HepG2 (cell line): ENCODE results near the gene RINL. TPM values are rescaled to one million over a fixed set of nuclear protein-coding genes. Genes with fewer than 3 reads are reported as not detected.
A peak's percentile ranks its signal among the peaks of the same experiment; 100 is the strongest.

Experiments used
- BHLHE40 ChIP-seq: IDR thresholded peaks from 2 replicates; pipeline ENCODE4 v1.6.1; 2011; ENCODE audit warnings: low read length, improper control_type of control experiment
- CCDC6 ChIP-seq: sonication (generic); formaldehyde crosslinking; IDR thresholded peaks from 2 replicates; pipeline ENCODE4 v1.8.1; 2022; ENCODE audit warnings: mild to moderate bottlenecking, missing genetic modification reagents, moderate library complexity
- DR1 ChIP-seq: sonication (generic); formaldehyde crosslinking; IDR thresholded peaks from 2 replicates; pipeline ENCODE4 v1.8.0; 2021; ENCODE audit warnings: mild to moderate bottlenecking, missing genetic modification reagents, inconsistent platforms
- EED ChIP-seq: sonication (generic); formaldehyde crosslinking; IDR thresholded peaks from 2 replicates; pipeline ENCODE4 v1.5.0; 2020; ENCODE audit warnings: mild to moderate bottlenecking, missing genetic modification reagents
- ERF ChIP-seq: IDR thresholded peaks from 2 replicates; pipeline ENCODE4 v1.6.1; 2018; ENCODE audit warnings: missing biosample characterization, missing genetic modification reagents
- HMGA1 ChIP-seq: sonication (generic); formaldehyde crosslinking; conservative IDR thresholded peaks from 2 replicates; pipeline ENCODE4 v1.4.0; 2020; ENCODE audit warnings: missing genetic modification reagents
- KDM2A ChIP-seq: sonication (generic); formaldehyde crosslinking; IDR thresholded peaks from 2 replicates; pipeline ENCODE4 v1.4.0; 2020; ENCODE audit warnings: low read depth, missing genetic modification reagents, borderline replicate concordance
- NFYC ChIP-seq: IDR thresholded peaks from 2 replicates; pipeline ENCODE4 v1.6.1; 2016; ENCODE audit warnings: missing genetic modification reagents, missing compliant biosample characterization
- POLR2G ChIP-seq: fragments of 200-400 bp; formaldehyde crosslinking; IDR thresholded peaks from 2 replicates; pipeline ENCODE4 v1.6.1; 2018; ENCODE audit warnings: mild to moderate bottlenecking, low read depth, low read length, moderate library complexity
- RCOR2 ChIP-seq: IDR thresholded peaks from 2 replicates; pipeline ENCODE4 v1.6.1; 2016; ENCODE audit warnings: missing biosample characterization, missing genetic modification reagents
- TP53 ChIP-seq: sonication (generic); formaldehyde crosslinking; conservative IDR thresholded peaks from 2 replicates; pipeline ENCODE4 v1.4.0; 2020; ENCODE audit warnings: missing genetic modification reagents
- TSC22D2 ChIP-seq: sonication (generic); formaldehyde crosslinking; IDR thresholded peaks from 2 replicates; pipeline ENCODE4 v1.5.1; 2020; ENCODE audit warnings: missing genetic modification reagents, mild to moderate bottlenecking, borderline replicate concordance
- ZBTB20 ChIP-seq: sonication (generic); formaldehyde crosslinking; IDR thresholded peaks from 2 replicates; pipeline ENCODE4 v1.8.1; 2023; ENCODE audit warnings: missing genetic modification reagents, low read depth, mild to moderate bottlenecking, borderline replicate concordance
- ZEB1 ChIP-seq: IDR thresholded peaks from 2 replicates; pipeline ENCODE4 v1.6.1; 2012; ENCODE audit warnings: mild to moderate bottlenecking, low read depth, inconsistent platforms; ENCODE audit not compliant: insufficient replicate concordance
- ZNF205 ChIP-seq: IDR thresholded peaks from 2 replicates; pipeline ENCODE4 v1.6.1; 2018; ENCODE audit warnings: missing biosample characterization, missing genetic modification reagents
- ZNF296 ChIP-seq: sonication (generic); formaldehyde crosslinking; conservative IDR thresholded peaks from 2 replicates; pipeline ENCODE4 v1.5.0; 2020; ENCODE audit warnings: mild to moderate bottlenecking, missing genetic modification reagents
- ZNF337 ChIP-seq: sonication (generic); formaldehyde crosslinking; IDR thresholded peaks from 2 replicates; pipeline ENCODE4 v1.5.1; 2020; ENCODE audit warnings: missing genetic modification reagents, low read depth, mild to moderate bottlenecking, borderline replicate concordance
- ZNF460 ChIP-seq: sonication (generic); formaldehyde crosslinking; IDR thresholded peaks from 2 replicates; pipeline ENCODE4 v1.5.1; 2020; ENCODE audit warnings: missing genetic modification reagents, mild to moderate bottlenecking, borderline replicate concordance
- ZNF644 ChIP-seq: IDR thresholded peaks from 2 replicates; pipeline ENCODE4 v1.6.1; 2016; ENCODE audit warnings: low read depth
- polyA plus RNA-seq, 8 experiments: library from polyadenylated mRNA; depleted of rRNA in 3 of 8; stranded (reverse) in 7 of 8; unstranded in 1 of 8; fragments of >200 nt; fragmentation: Illumina TruSeq in 4 of 8; extraction: Trizol in 4 of 8; gene quantifications; 2 replicates each; pipeline versions ENCODE4 v1.2.1 to v1.2.3, GENCODE V29; 2011 to 2016; ENCODE audit warnings: low read depth in 4 of 8, missing spikeins in 1 of 8, mixed read lengths in 1 of 8; ENCODE audit not compliant: insufficient read depth in 1 of 8
- total RNA-seq, 5 experiments: library from RNA; depleted of rRNA; stranded (reverse); fragments of >200 nt; fragmentation: Illumina TruSeq; extraction: Trizol; gene quantifications; 2 replicates each; pipeline ENCODE4 v1.2.3, GENCODE V29; 2016; ENCODE audit warnings: low read depth in 1 of 5
- TF ChIP-seq, protein P1 (sequence below): sonication (generic); formaldehyde crosslinking; IDR thresholded peaks from 2 replicates; pipeline ENCODE4 v1.8.0; 2022; ENCODE audit warnings: mild to moderate bottlenecking, missing genetic modification reagents, moderate library complexity
- TF ChIP-seq, protein P2 (sequence below): sonication (generic); formaldehyde crosslinking; IDR thresholded peaks from 2 replicates; pipeline ENCODE4 v1.4.0; 2020; ENCODE audit warnings: mild to moderate bottlenecking, missing genetic modification reagents
- TF ChIP-seq, protein P3 (sequence below): sonication (generic); formaldehyde crosslinking; IDR thresholded peaks from 2 replicates; pipeline ENCODE4 v1.4.0; 2020; ENCODE audit warnings: missing genetic modification reagents, borderline replicate concordance
- TF ChIP-seq, protein P4 (sequence below): sonication (generic); formaldehyde crosslinking; IDR thresholded peaks from 2 replicates; pipeline ENCODE4 v1.4.0; 2020; ENCODE audit warnings: missing genetic modification reagents
- TF ChIP-seq, protein P5 (sequence below): sonication (generic); formaldehyde crosslinking; IDR thresholded peaks from 2 replicates; pipeline ENCODE4 v1.4.0; 2020; ENCODE audit warnings: mild to moderate bottlenecking, missing genetic modification reagents

Gene RINL
- total and polyA plus RNA-seq, 2 of the 13 experiments (the other 11 are each of a cell fraction or from before 2014, with no cell fraction given): 11.4 to 18.0 TPM

DNA sequence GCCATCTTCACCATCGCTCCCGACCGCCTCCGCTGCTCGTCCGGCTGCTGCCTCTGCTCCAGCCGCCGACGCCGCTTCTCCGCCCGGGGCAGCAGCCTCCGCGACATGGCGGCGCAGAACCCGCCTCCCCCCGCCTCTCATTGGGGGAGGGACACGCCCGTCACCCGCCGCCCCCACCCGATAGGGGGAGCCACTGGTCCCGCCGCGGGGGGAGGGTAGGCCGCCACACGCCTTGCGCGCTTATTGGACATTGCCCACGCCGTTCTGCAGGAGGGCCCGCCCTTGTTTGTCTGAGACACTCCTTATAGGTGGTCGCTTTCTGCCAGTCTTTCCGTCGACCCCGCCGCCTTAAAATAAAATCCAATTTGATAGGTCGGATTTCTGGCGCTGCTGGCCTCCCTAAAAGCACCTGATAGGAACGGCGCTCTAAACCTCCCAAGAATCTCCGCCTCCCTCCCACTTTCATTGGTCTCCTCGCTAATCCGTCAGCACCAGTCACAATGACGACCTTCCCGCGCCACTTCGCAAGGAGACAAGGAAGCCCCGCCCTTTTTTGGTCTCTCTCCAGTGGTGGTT is 28.1 kb downstream of the RINL start, which contains the start of gene HNRNPL (continued):
- TF ChIP-seq, protein P1, sequence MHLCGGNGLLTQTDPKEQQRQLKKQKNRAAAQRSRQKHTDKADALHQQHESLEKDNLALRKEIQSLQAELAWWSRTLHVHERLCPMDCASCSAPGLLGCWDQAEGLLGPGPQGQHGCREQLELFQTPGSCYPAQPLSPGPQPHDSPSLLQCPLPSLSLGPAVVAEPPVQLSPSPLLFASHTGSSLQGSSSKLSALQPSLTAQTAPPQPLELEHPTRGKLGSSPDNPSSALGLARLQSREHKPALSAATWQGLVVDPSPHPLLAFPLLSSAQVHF (CRISPR knock-in tag): no peak
- TF ChIP-seq POLR2G: peak; percentile 73
- no peak for TF ChIP-seq TP53 (CRISPR knock-in tag)
- TF ChIP-seq EED (CRISPR knock-in tag): no peak
- TF ChIP-seq ZNF205: no peak
- no peak; the same call in 1 of the 2 replicates for TF ChIP-seq BHLHE40
- TF ChIP-seq, protein P2, sequence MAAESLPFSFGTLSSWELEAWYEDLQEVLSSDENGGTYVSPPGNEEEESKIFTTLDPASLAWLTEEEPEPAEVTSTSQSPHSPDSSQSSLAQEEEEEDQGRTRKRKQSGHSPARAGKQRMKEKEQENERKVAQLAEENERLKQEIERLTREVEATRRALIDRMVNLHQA (CRISPR knock-in tag): no peak
- TF ChIP-seq, protein P3, sequence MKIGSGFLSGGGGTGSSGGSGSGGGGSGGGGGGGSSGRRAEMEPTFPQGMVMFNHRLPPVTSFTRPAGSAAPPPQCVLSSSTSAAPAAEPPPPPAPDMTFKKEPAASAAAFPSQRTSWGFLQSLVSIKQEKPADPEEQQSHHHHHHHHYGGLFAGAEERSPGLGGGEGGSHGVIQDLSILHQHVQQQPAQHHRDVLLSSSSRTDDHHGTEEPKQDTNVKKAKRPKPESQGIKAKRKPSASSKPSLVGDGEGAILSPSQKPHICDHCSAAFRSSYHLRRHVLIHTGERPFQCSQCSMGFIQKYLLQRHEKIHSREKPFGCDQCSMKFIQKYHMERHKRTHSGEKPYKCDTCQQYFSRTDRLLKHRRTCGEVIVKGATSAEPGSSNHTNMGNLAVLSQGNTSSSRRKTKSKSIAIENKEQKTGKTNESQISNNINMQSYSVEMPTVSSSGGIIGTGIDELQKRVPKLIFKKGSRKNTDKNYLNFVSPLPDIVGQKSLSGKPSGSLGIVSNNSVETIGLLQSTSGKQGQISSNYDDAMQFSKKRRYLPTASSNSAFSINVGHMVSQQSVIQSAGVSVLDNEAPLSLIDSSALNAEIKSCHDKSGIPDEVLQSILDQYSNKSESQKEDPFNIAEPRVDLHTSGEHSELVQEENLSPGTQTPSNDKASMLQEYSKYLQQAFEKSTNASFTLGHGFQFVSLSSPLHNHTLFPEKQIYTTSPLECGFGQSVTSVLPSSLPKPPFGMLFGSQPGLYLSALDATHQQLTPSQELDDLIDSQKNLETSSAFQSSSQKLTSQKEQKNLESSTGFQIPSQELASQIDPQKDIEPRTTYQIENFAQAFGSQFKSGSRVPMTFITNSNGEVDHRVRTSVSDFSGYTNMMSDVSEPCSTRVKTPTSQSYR (CRISPR knock-in tag): peak; percentile 96
- TF ChIP-seq, protein P4, sequence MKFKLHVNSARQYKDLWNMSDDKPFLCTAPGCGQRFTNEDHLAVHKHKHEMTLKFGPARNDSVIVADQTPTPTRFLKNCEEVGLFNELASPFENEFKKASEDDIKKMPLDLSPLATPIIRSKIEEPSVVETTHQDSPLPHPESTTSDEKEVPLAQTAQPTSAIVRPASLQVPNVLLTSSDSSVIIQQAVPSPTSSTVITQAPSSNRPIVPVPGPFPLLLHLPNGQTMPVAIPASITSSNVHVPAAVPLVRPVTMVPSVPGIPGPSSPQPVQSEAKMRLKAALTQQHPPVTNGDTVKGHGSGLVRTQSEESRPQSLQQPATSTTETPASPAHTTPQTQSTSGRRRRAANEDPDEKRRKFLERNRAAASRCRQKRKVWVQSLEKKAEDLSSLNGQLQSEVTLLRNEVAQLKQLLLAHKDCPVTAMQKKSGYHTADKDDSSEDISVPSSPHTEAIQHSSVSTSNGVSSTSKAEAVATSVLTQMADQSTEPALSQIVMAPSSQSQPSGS (CRISPR knock-in tag): 0 out of 2 replicates have a peak, but pooled peaks have one; percentile 6
- TF ChIP-seq TSC22D2 (CRISPR knock-in tag): no peak
- TF ChIP-seq ZNF644: no peak
- no peak for TF ChIP-seq ZBTB20 (CRISPR knock-in tag)
- TF ChIP-seq, protein P5, sequence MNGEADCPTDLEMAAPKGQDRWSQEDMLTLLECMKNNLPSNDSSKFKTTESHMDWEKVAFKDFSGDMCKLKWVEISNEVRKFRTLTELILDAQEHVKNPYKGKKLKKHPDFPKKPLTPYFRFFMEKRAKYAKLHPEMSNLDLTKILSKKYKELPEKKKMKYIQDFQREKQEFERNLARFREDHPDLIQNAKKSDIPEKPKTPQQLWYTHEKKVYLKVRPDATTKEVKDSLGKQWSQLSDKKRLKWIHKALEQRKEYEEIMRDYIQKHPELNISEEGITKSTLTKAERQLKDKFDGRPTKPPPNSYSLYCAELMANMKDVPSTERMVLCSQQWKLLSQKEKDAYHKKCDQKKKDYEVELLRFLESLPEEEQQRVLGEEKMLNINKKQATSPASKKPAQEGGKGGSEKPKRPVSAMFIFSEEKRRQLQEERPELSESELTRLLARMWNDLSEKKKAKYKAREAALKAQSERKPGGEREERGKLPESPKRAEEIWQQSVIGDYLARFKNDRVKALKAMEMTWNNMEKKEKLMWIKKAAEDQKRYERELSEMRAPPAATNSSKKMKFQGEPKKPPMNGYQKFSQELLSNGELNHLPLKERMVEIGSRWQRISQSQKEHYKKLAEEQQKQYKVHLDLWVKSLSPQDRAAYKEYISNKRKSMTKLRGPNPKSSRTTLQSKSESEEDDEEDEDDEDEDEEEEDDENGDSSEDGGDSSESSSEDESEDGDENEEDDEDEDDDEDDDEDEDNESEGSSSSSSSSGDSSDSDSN (CRISPR knock-in tag): no peak
- TF ChIP-seq NFYC (CRISPR knock-in tag): peak; percentile 93
- no peak for TF ChIP-seq ERF
- TF ChIP-seq ZEB1: no peak
- TF ChIP-seq ZNF296: no peak
- TF ChIP-seq CCDC6: no peak
- TF ChIP-seq DR1 (CRISPR knock-in tag): peak; percentile 55; the same call in 1 of the 2 replicates
- TF ChIP-seq ZNF337 (CRISPR knock-in tag): no peak
- TF ChIP-seq HMGA1 (CRISPR knock-in tag): no peak
- TF ChIP-seq KDM2A: peak; percentile 32; the same call in 1 of the 2 replicates
- TF ChIP-seq RCOR2 (CRISPR knock-in tag): no peak
- TF ChIP-seq ZNF460 (CRISPR knock-in tag): no peak
